Activated naive CD4-positive, alpha-beta T cell treated with anti-CD3 and anti-CD28 coated beads, Interleukin-2, amount 50 U/mL, for 24 hours (primary cell): Measurements from ENCODE around the gene SRCIN1.
"Not testable (repeated sequence)": the region's sequence is repeated elsewhere in the genome, so short reads cannot be mapped to it uniquely, and the experiment has no call there.

Experiments used
- H3K27ac Mint-ChIP-seq: one replicate; pipeline ENCODE4 v1.8.0; 2021; ENCODE audit warnings: mild to moderate bottlenecking, mixed read lengths
- H3K27me3 Mint-ChIP-seq: one replicate; pipeline ENCODE4 v1.8.0; 2021; ENCODE audit warnings: mixed read lengths
- H3K36me3 Mint-ChIP-seq: one replicate; pipeline ENCODE4 v1.8.0; 2021; ENCODE audit warnings: mixed read lengths
- H3K4me1 Mint-ChIP-seq: one replicate; pipeline ENCODE4 v1.8.0; 2021; ENCODE audit warnings: mixed read lengths
- H3K4me3 Mint-ChIP-seq: one replicate; pipeline ENCODE4 v1.8.0; 2021; ENCODE audit warnings: mild to moderate bottlenecking, mixed read lengths
- H3K9me3 Mint-ChIP-seq: one replicate; pipeline ENCODE4 v1.8.0; 2021; ENCODE audit warnings: mixed read lengths

The SRCIN1 gene

DNA sequence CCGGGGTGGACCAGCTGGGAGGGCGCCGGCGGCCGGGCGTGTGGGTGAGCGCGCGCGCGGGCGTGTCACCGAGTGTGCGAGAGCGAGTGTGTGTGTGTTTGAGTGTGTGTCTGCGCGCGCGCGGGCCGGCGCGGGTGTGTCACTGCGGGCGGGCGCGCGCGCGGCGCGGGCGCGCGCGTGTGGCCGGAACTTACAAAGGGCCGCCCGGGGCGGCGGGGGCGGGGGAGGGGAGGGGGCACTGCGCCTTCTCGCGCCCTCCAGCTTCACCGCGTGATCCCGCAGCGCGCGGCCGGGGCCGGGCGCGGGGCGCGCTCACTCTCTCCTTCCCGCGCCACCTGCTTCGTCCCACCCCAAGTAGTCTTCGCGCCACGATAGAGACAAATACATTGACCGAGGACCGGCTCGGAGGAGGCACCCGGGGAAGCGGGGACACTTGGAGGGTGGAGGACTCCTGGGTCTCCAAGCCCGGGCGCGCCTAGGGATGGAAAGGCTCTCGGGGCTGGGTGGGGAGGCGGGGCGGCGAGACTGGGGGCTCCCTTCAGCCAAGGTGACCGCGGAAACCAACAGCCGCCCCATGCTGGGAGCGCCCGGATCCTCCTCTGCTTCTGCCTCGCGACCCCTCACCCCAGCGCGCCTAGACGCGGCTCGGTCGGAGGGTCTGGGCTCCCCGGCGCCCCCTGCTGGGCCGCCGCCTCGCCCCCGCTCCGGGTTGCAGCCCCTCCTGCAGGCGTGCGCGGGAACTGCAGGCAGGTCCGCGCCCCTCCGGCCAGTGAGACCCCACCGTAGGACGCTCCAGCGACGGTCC lies at the start of gene SRCIN1:
Gene SRCIN1, minus strand, starts transcription at position 112 of the 805 bp plus-strand sequence. CDS start 247 bp downstream, outside the sequence.
- Mint-ChIP-seq H3K27ac (no peak within 1 kb of the TSS), H3K4me3 (peak within 1 kb of the TSS; percentile 77), H3K4me1 (peaks cover 14% of the 10 kb centered on the region), H3K27me3 (peaks cover 35% of the 10 kb centered on the region), H3K9me3 (no peaks in the 10 kb centered on the region), H3K36me3 (no peaks in the 10 kb centered on the region)

- no peak overlapping the region for H3K27ac Mint-ChIP-seq
- no peaks in the 10 kb centered on the region for H3K9me3 Mint-ChIP-seq
- no peaks in the 10 kb centered on the region for H3K36me3 Mint-ChIP-seq
- H3K4me1 Mint-ChIP-seq = peaks cover 20% of the 10 kb centered on the region
- peaks cover 8% of the 10 kb centered on the region for H3K27me3 Mint-ChIP-seq
- no peak overlapping the region for H3K4me3 Mint-ChIP-seq
These were observed 49.0 kb upstream of the SRCIN1 start for GRCh38 chr17:38654411-38655398.

GRCh38 chr17:38653679-38654078 lies 47.9 kb upstream of the SRCIN1 start:
- peaks cover 8% of the 10 kb centered on the region for H3K27me3 Mint-ChIP-seq
- peaks cover 20% of the 10 kb centered on the region for H3K4me1 Mint-ChIP-seq
- H3K4me3 Mint-ChIP-seq = no peak overlapping the region
- no peak overlapping the region for H3K27ac Mint-ChIP-seq
- no peaks in the 10 kb centered on the region for H3K9me3 Mint-ChIP-seq
- no peaks in the 10 kb centered on the region for H3K36me3 Mint-ChIP-seq

GRCh38 chr17:38653230-38653629 lies 47.5 kb upstream of the SRCIN1 start:
- no peak overlapping the region for H3K27ac Mint-ChIP-seq
- peaks cover 8% of the 10 kb centered on the region for H3K27me3 Mint-ChIP-seq
- no peak overlapping the region for H3K4me3 Mint-ChIP-seq
- H3K36me3 Mint-ChIP-seq = no peaks in the 10 kb centered on the region
- H3K9me3 Mint-ChIP-seq = no peaks in the 10 kb centered on the region
- peaks cover 15% of the 10 kb centered on the region for H3K4me1 Mint-ChIP-seq

- not testable (repeated sequence) for H3K27ac Mint-ChIP-seq, H3K9me3 Mint-ChIP-seq, H3K4me1 Mint-ChIP-seq, H3K27me3 Mint-ChIP-seq, H3K4me3 Mint-ChIP-seq, H3K36me3 Mint-ChIP-seq
These were observed 45.0 kb upstream of the SRCIN1 start for GRCh38 chr17:38650653-38651173.

GRCh38 chr17:38637951-38638350 lies 32.2 kb upstream of the SRCIN1 start:
- no peaks in the 10 kb centered on the region for H3K9me3 Mint-ChIP-seq
- H3K27me3 Mint-ChIP-seq = peaks cover 6% of the 10 kb centered on the region
- H3K27ac Mint-ChIP-seq = no peak overlapping the region
- H3K4me3 Mint-ChIP-seq = no peak overlapping the region
- no peaks in the 10 kb centered on the region for H3K36me3 Mint-ChIP-seq
- no peaks in the 10 kb centered on the region for H3K4me1 Mint-ChIP-seq

DNA sequence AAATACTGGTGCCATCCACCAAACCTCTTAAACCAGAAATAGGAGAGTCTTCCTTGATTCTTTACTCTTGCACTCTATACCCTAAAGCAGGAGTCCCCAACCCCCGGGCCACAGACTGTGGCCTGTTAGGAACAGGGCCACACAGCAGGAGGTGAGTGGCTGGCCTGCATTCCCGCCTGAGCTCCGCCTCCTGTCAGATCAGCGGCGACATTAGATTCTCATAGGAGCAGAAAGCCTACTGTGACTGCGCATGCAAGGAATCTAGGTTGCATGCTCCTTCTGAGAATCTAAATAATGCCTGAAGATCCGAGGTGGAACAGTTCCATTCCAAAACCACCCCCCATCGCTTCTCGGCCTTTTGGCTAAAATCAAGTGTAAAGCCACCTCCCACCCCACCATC lies 30.3 kb upstream of the SRCIN1 start:
- Mint-ChIP-seq H3K9me3 (no peaks in the 10 kb centered on the region), H3K4me1 (no peaks in the 10 kb centered on the region), H3K4me3 (no peak overlapping the region), H3K27me3 (peaks cover 6% of the 10 kb centered on the region), H3K36me3 (no peaks in the 10 kb centered on the region), H3K27ac (no peak overlapping the region)

- Mint-ChIP-seq H3K27ac (no peak overlapping the region), H3K9me3 (no peaks in the 10 kb centered on the region), H3K4me1 (no peaks in the 10 kb centered on the region), H3K36me3 (no peaks in the 10 kb centered on the region), H3K27me3 (peaks cover 4% of the 10 kb centered on the region), H3K4me3 (no peak overlapping the region)
These were observed 26.6 kb upstream of the SRCIN1 start for GRCh38 chr17:38632334-38632733.

GRCh38 chr17:38628441-38628840 lies 22.7 kb upstream of the SRCIN1 start:
- Mint-ChIP-seq H3K4me3 (no peak overlapping the region), H3K36me3 (no peaks in the 10 kb centered on the region), H3K9me3 (no peaks in the 10 kb centered on the region), H3K27me3 (peaks cover 4% of the 10 kb centered on the region), H3K27ac (no peak overlapping the region), H3K4me1 (no peaks in the 10 kb centered on the region)

DNA sequence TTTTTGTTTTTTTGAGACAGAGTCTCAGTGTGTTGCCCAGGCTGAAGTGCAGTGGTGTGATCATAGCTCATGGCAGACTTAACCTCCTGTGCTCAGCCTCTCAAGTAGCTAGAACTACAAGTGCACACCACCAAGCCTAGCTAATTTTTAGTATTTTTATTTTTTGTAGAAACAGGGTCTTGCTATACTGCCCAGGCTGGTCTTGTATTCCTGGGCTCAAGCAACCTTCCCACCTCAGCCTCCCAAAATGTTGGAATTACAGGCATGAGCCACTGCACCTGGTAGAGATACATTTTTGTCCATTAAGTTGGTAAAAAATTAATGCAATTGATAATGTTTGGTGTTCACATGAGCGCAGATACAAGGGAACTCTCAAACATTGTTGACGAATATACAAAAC lies 22.2 kb upstream of the SRCIN1 start:
- Mint-ChIP-seq H3K9me3 (no peaks in the 10 kb centered on the region), H3K36me3 (no peaks in the 10 kb centered on the region), H3K4me3 (no peak overlapping the region), H3K4me1 (no peaks in the 10 kb centered on the region), H3K27me3 (peaks cover 4% of the 10 kb centered on the region), H3K27ac (no peak overlapping the region)

GRCh38 chr17:38626606-38627226 lies 21.0 kb upstream of the SRCIN1 start:
- H3K36me3 Mint-ChIP-seq, H3K9me3 Mint-ChIP-seq, H3K4me1 Mint-ChIP-seq, H3K27ac Mint-ChIP-seq, H3K27me3 Mint-ChIP-seq, H3K4me3 Mint-ChIP-seq: not testable (repeated sequence)

GRCh38 chr17:38625482-38625881 lies 19.7 kb upstream of the SRCIN1 start:
- Mint-ChIP-seq H3K4me1 (no peaks in the 10 kb centered on the region), H3K27ac (no peak overlapping the region), H3K9me3 (no peaks in the 10 kb centered on the region), H3K4me3 (no peak overlapping the region), H3K27me3 (peaks cover 10% of the 10 kb centered on the region), H3K36me3 (no peaks in the 10 kb centered on the region)

GRCh38 chr17:38624782-38625355 lies 19.1 kb upstream of the SRCIN1 start:
- H3K27me3 Mint-ChIP-seq = peaks cover 10% of the 10 kb centered on the region
- not testable (repeated sequence) for H3K4me1 Mint-ChIP-seq, H3K27ac Mint-ChIP-seq, H3K9me3 Mint-ChIP-seq, H3K4me3 Mint-ChIP-seq, H3K36me3 Mint-ChIP-seq

- H3K36me3 Mint-ChIP-seq = no peaks in the 10 kb centered on the region
- no peaks in the 10 kb centered on the region for H3K9me3 Mint-ChIP-seq
- no peak overlapping the region for H3K27ac Mint-ChIP-seq
- no peaks in the 10 kb centered on the region for H3K4me1 Mint-ChIP-seq
- no peak overlapping the region for H3K4me3 Mint-ChIP-seq
- H3K27me3 Mint-ChIP-seq = peaks cover 9% of the 10 kb centered on the region
These were observed 15.8 kb upstream of the SRCIN1 start for GRCh38 chr17:38621538-38621937.

GRCh38 chr17:38620551-38621277 lies 15.0 kb upstream of the SRCIN1 start:
- Mint-ChIP-seq H3K27me3 (peaks cover 11% of the 10 kb centered on the region), H3K36me3 (no peaks in the 10 kb centered on the region), H3K9me3 (no peaks in the 10 kb centered on the region), H3K4me1 (no peaks in the 10 kb centered on the region), H3K4me3 (no peak overlapping the region), H3K27ac (no peak overlapping the region)
